CD4-positive, CD25-positive, alpha-beta regulatory T cell (primary cell): Measurements from ENCODE around the gene MYL5. TPM values are rescaled to one million over a fixed set of nuclear protein-coding genes. Genes with fewer than 3 reads are reported as not detected.

Experiments
- ATAC-seq, 2 donors: fragments of 150-1000 bp; cut with Tn5 transposase; one replicate each; pipeline ENCODE4 v1.10.0; 2021; ENCODE audit warnings: low read depth in 2 of 2, moderate number of reproducible peaks in 2 of 2, moderate library complexity in 1 of 2
- DNase-seq, 3 donors: peaks; one replicate each; pipeline versions ENCODE4 v3.0.0 to v3.0.0-alpha.2; 2012 to 2022; ENCODE audit warnings: mixed read lengths in 1 of 3
- H3K27ac ChIP-seq: one replicate; pipeline ENCODE4 v1.7.0; 2013; ENCODE audit warnings: mild to moderate bottlenecking, low read length; ENCODE audit not compliant: insufficient read depth, poor library complexity, severe bottlenecking
- H3K27me3 ChIP-seq: one replicate; pipeline ENCODE4 v1.7.0; 2013; ENCODE audit warnings: low read length; ENCODE audit not compliant: control insufficient read depth, insufficient read depth
- H3K36me3 ChIP-seq: one replicate; pipeline ENCODE4 v1.7.0; 2013; ENCODE audit warnings: mild to moderate bottlenecking, low read length, moderate library complexity; ENCODE audit not compliant: control insufficient read depth, insufficient read depth
- H3K4me1 ChIP-seq: 2 replicates; pipeline ENCODE4 v1.7.0; 2013; ENCODE audit warnings: mild to moderate bottlenecking, low read length; ENCODE audit not compliant: insufficient read depth, control insufficient read depth, poor library complexity, severe bottlenecking
- H3K4me3 ChIP-seq: one replicate; pipeline ENCODE4 v1.7.0; 2013; ENCODE audit warnings: low read depth, mild to moderate bottlenecking, low read length, moderate library complexity
- H3K9me3 ChIP-seq, 2 experiments: 1 replicate in 1 of 2; 2 replicates in 1 of 2; pipeline ENCODE4 v1.7.0; 2013; ENCODE audit warnings: low read length in 2 of 2, mild to moderate bottlenecking in 1 of 2, moderate library complexity in 1 of 2; ENCODE audit not compliant: control insufficient read depth in 2 of 2
- H3K27ac Mint-ChIP-seq, 3 donors: one replicate each; pipeline ENCODE4 v1.8.0; 2020 to 2022; ENCODE audit warnings: mild to moderate bottlenecking in 3 of 3, mixed read lengths in 3 of 3, moderate library complexity in 2 of 3
- H3K27me3 Mint-ChIP-seq: one replicate; pipeline ENCODE4 v1.8.0; 2022; ENCODE audit warnings: mild to moderate bottlenecking, mixed read lengths
- H3K36me3 Mint-ChIP-seq: one replicate; pipeline ENCODE4 v1.8.0; 2020; ENCODE audit warnings: mixed read lengths
- H3K4me1 Mint-ChIP-seq, 4 donors: one replicate each; pipeline ENCODE4 v1.8.0; 2020 to 2022; ENCODE audit warnings: mixed read lengths in 4 of 4, mild to moderate bottlenecking in 1 of 4
- H3K4me3 Mint-ChIP-seq, 4 donors: one replicate each; pipeline ENCODE4 v1.8.0; 2020 to 2022; ENCODE audit warnings: mild to moderate bottlenecking in 4 of 4, mixed read lengths in 4 of 4, moderate library complexity in 3 of 4
- H3K9me3 Mint-ChIP-seq, 7 donors: one replicate each; pipeline ENCODE4 v1.8.0; 2020 to 2022; ENCODE audit warnings: mixed read lengths in 7 of 7, mild to moderate bottlenecking in 3 of 7, moderate library complexity in 2 of 7
- polyA plus RNA-seq, 4 donors: library from polyadenylated mRNA; unstranded; fragments of 300-500 nt; fragmentation: Illumina TruSeq; gene quantifications; one replicate each; pipeline ENCODE4 v1.2.3, GENCODE V29; 2021
- total RNA-seq: library from RNA; stranded (reverse); gene quantifications from one replicate; pipeline ENCODE4 v1.2.3, GENCODE V29; 2022

Gene MYL5
- total and polyA plus RNA-seq, 5 donors from 2014 or later = 3.3 to 13.9 (median 4.7) TPM

GRCh38 chr4:628821-629635, 45.3 kb upstream of the MYL5 start:
- no peak overlapping the region for H3K4me3 Mint-ChIP-seq
- Histone ChIP-seq H3K36me3 (no peaks in the 10 kb centered on the region), H3K4me1 (no peaks in the 10 kb centered on the region), H3K27me3 (no peaks in the 10 kb centered on the region), H3K27ac (no peak overlapping the region), H3K9me3 (peaks cover 0 to 13% of the 10 kb centered on the region in 2 experiments), H3K4me3 (no peak overlapping the region)
- no peaks in the 10 kb centered on the region for H3K27me3 Mint-ChIP-seq
- no peaks in the 10 kb centered on the region for H3K4me1 Mint-ChIP-seq
- H3K9me3 Mint-ChIP-seq = peaks cover 0 to 8% (median 4%) of the 10 kb centered on the region in 7 donors
- no peak for ATAC-seq
- no peak for DNase-seq
- H3K27ac Mint-ChIP-seq = no peak overlapping the region
- H3K36me3 Mint-ChIP-seq = no peaks in the 10 kb centered on the region

- H3K36me3 ChIP-seq = no peaks in the 10 kb centered on the region
- no peak overlapping the region for H3K4me3 Mint-ChIP-seq
- no peaks in the 10 kb centered on the region for H3K4me1 ChIP-seq
- H3K9me3 ChIP-seq = peaks cover 0 to 13% of the 10 kb centered on the region in 2 experiments
- H3K27ac Mint-ChIP-seq = no peak overlapping the region
- ATAC-seq (no peak), DNase-seq (no peak)
- H3K4me1 Mint-ChIP-seq = no peaks in the 10 kb centered on the region
- no peak overlapping the region for H3K4me3 ChIP-seq
- H3K27me3 Mint-ChIP-seq = no peaks in the 10 kb centered on the region
- no peak overlapping the region for H3K27ac ChIP-seq
- H3K36me3 Mint-ChIP-seq = no peaks in the 10 kb centered on the region
- no peaks in the 10 kb centered on the region for H3K27me3 ChIP-seq
- H3K9me3 Mint-ChIP-seq = peaks cover 0 to 8% (median 4%) of the 10 kb centered on the region in 7 donors
These were observed 44.8 kb upstream of the MYL5 start for GRCh38 chr4:629636-629914.

- H3K36me3 ChIP-seq = no peaks in the 10 kb centered on the region
- H3K9me3 ChIP-seq = peaks cover 0 to 13% of the 10 kb centered on the region in 2 experiments
- no peak overlapping the region for H3K27ac ChIP-seq
- H3K27ac Mint-ChIP-seq = no peak overlapping the region
- no peak overlapping the region for H3K4me3 Mint-ChIP-seq
- no peaks in the 10 kb centered on the region for H3K27me3 ChIP-seq
- H3K4me1 Mint-ChIP-seq = no peaks in the 10 kb centered on the region
- H3K9me3 Mint-ChIP-seq = peaks cover 0 to 8% (median 4%) of the 10 kb centered on the region in 7 donors
- no peak for ATAC-seq
- no peaks in the 10 kb centered on the region for H3K27me3 Mint-ChIP-seq
- no peak for DNase-seq
- H3K36me3 Mint-ChIP-seq = no peaks in the 10 kb centered on the region
- no peaks in the 10 kb centered on the region for H3K4me1 ChIP-seq
- no peak overlapping the region for H3K4me3 ChIP-seq
These were observed 44.3 kb upstream of the MYL5 start for GRCh38 chr4:629915-630641.

GRCh38 chr4:630656-631055, 43.7 kb upstream of the MYL5 start:
- H3K4me1 Mint-ChIP-seq = no peaks in the 10 kb centered on the region
- H3K36me3 Mint-ChIP-seq = no peaks in the 10 kb centered on the region
- H3K4me3 Mint-ChIP-seq = no peak overlapping the region
- Histone ChIP-seq H3K36me3 (no peaks in the 10 kb centered on the region), H3K9me3 (peaks cover 0 to 13% of the 10 kb centered on the region in 2 experiments), H3K27me3 (no peaks in the 10 kb centered on the region), H3K4me1 (no peaks in the 10 kb centered on the region), H3K4me3 (no peak overlapping the region), H3K27ac (no peak overlapping the region)
- DNase-seq (no peak), ATAC-seq (no peak)
- H3K9me3 Mint-ChIP-seq = peaks cover 0 to 8% (median 4%) of the 10 kb centered on the region in 7 donors
- H3K27me3 Mint-ChIP-seq = no peaks in the 10 kb centered on the region
- no peak overlapping the region for H3K27ac Mint-ChIP-seq

- H3K9me3 Mint-ChIP-seq = peaks cover 0 to 6% (median 4%) of the 10 kb centered on the region in 7 donors
- no peak overlapping the region for H3K4me3 Mint-ChIP-seq
- no peaks in the 10 kb centered on the region for H3K27me3 Mint-ChIP-seq
- no peak overlapping the region for H3K4me3 ChIP-seq
- ATAC-seq = no peak
- no peak overlapping the region for H3K27ac Mint-ChIP-seq
- no peak overlapping the region for H3K27ac ChIP-seq
- H3K4me1 ChIP-seq = no peaks in the 10 kb centered on the region
- no peak for DNase-seq
- H3K9me3 ChIP-seq = peaks cover 0 to 13% of the 10 kb centered on the region in 2 experiments
- no peaks in the 10 kb centered on the region for H3K36me3 Mint-ChIP-seq
- no peaks in the 10 kb centered on the region for H3K27me3 ChIP-seq
- H3K4me1 Mint-ChIP-seq = no peaks in the 10 kb centered on the region
- H3K36me3 ChIP-seq = no peaks in the 10 kb centered on the region
These were observed 42.0 kb upstream of the MYL5 start for GRCh38 chr4:632196-632790.

- H3K27ac Mint-ChIP-seq = no peak overlapping the region
- no peaks in the 10 kb centered on the region for H3K27me3 Mint-ChIP-seq
- no peaks in the 10 kb centered on the region for H3K27me3 ChIP-seq
- DNase-seq = no peak
- peak overlapping the region in 1 of 4 donors; percentile 9 for H3K4me3 Mint-ChIP-seq
- ATAC-seq = no peak
- H3K4me3 ChIP-seq = no peak overlapping the region
- peaks cover 0 to 13% of the 10 kb centered on the region in 2 experiments for H3K9me3 ChIP-seq
- H3K36me3 ChIP-seq = no peaks in the 10 kb centered on the region
- H3K4me1 ChIP-seq = no peaks in the 10 kb centered on the region
- no peaks in the 10 kb centered on the region for H3K4me1 Mint-ChIP-seq
- H3K36me3 Mint-ChIP-seq = no peaks in the 10 kb centered on the region
- H3K27ac ChIP-seq = no peak overlapping the region
- H3K9me3 Mint-ChIP-seq = peaks cover 0 to 6% (median 4%) of the 10 kb centered on the region in 7 donors
These were observed 41.4 kb upstream of the MYL5 start for GRCh38 chr4:632926-633325.

GRCh38 chr4:633406-633805, 40.9 kb upstream of the MYL5 start:
- H3K27ac ChIP-seq = no peak overlapping the region
- no peaks in the 10 kb centered on the region for H3K27me3 ChIP-seq
- peaks cover 0 to 13% of the 10 kb centered on the region in 2 experiments for H3K9me3 ChIP-seq
- Mint-ChIP-seq H3K9me3 (peaks cover 0 to 6% (median 4%) of the 10 kb centered on the region in 7 donors), H3K36me3 (no peaks in the 10 kb centered on the region), H3K4me1 (no peaks in the 10 kb centered on the region), H3K4me3 (no peak overlapping the region), H3K27ac (no peak overlapping the region), H3K27me3 (no peaks in the 10 kb centered on the region)
- H3K4me3 ChIP-seq = no peak overlapping the region
- no peaks in the 10 kb centered on the region for H3K4me1 ChIP-seq
- ATAC-seq (no peak), DNase-seq (no peak)
- H3K36me3 ChIP-seq = no peaks in the 10 kb centered on the region
